ENCODE data around the gene CACFD1. TPM values are rescaled to one million over a fixed set of nuclear protein-coding genes. Genes with fewer than 3 reads are reported as not detected.

The CACFD1 gene
- total and polyA plus RNA-seq, 2 of the 13 experiments (the other 11 are each of a cell fraction or from before 2014, with no cell fraction given) = 13.8 to 14.6 TPM

GRCh38 chr9:133495327-133496293, 35.8 kb downstream of the CACFD1 start:
- Histone ChIP-seq H2AFZ (ENCODE audit: low read length) (no peak overlapping the region), H3K79me2 (ENCODE audit: insufficient read depth, low read length) (no peaks in the 10 kb centered on the region), H3K36me3 (replicated peaks in 1 of 2; ENCODE audit: control insufficient read depth in 1 of 2, insufficient read depth in 2 of 2, low read length in 2 of 2) (no peaks in the 10 kb centered on the region), H4K20me1 (ENCODE audit: insufficient read depth, low read length) (no peaks in the 10 kb centered on the region), H3K27ac (ENCODE audit: extremely low read length, insufficient read depth, low read length) (no peak overlapping the region), H3K4me2 (ENCODE audit: low read depth, low read length) (no peak overlapping the region), H3K9ac (ENCODE audit: insufficient read depth, low read depth, low read length) (no peak overlapping the region), H3K27me3 (ENCODE audit: control insufficient read depth in 1 of 2, insufficient read depth in 2 of 2, low read length in 2 of 2) (peaks cover 15 to 56% of the 10 kb centered on the region in 2 experiments), H3K4me3 (replicated peaks in 1 of 3; ENCODE audit: insufficient read depth in 1 of 3, low read depth in 2 of 3, low read length in 3 of 3) (no peak overlapping the region), H3K4me1 (ENCODE audit: insufficient read depth, low read length) (peaks cover 77% of the 10 kb centered on the region), H3K9me3 (ENCODE audit: low read length) (no peaks in the 10 kb centered on the region)
- ATAC-seq (no peak), FAIRE-seq (peak; percentile 63), DNase-seq (ENCODE audit: low spot score) (no peak)
- 75% methylated on average over 24 of the region's 24 CpGs for WGBS (ENCODE audit: low lambda C conversion rate)
- ChIA-PET POLR2A (interaction anchor here (1.7 kb wide), 1 partner anchor 10 kb away, joined by 6 read pairs; no protein-coding TSS in a partner anchor), CTCF (ENCODE audit: low intra/inter-chr PET ratio, low total read pairs) (no interaction called here)
- intact Hi-C loops (cut with micrococcal nuclease; ENCODE audit: unreplicated experiment) (no loop called here), in situ Hi-C loops (cut with HindIII; ENCODE audit: extremely low pct_ligation_motif_present, low pct_unique_long_range_greater_than_20kb) (no loop called here)
- no TSS peak for BruUV-seq (replicated peaks)
- TF ChIP-seq ARNT (IDR thresholded peaks at IDR 0.05) = 0 out of 2 replicates have a peak, but pooled peaks have one; percentile 4
- TF ChIP-seq, protein P1, sequence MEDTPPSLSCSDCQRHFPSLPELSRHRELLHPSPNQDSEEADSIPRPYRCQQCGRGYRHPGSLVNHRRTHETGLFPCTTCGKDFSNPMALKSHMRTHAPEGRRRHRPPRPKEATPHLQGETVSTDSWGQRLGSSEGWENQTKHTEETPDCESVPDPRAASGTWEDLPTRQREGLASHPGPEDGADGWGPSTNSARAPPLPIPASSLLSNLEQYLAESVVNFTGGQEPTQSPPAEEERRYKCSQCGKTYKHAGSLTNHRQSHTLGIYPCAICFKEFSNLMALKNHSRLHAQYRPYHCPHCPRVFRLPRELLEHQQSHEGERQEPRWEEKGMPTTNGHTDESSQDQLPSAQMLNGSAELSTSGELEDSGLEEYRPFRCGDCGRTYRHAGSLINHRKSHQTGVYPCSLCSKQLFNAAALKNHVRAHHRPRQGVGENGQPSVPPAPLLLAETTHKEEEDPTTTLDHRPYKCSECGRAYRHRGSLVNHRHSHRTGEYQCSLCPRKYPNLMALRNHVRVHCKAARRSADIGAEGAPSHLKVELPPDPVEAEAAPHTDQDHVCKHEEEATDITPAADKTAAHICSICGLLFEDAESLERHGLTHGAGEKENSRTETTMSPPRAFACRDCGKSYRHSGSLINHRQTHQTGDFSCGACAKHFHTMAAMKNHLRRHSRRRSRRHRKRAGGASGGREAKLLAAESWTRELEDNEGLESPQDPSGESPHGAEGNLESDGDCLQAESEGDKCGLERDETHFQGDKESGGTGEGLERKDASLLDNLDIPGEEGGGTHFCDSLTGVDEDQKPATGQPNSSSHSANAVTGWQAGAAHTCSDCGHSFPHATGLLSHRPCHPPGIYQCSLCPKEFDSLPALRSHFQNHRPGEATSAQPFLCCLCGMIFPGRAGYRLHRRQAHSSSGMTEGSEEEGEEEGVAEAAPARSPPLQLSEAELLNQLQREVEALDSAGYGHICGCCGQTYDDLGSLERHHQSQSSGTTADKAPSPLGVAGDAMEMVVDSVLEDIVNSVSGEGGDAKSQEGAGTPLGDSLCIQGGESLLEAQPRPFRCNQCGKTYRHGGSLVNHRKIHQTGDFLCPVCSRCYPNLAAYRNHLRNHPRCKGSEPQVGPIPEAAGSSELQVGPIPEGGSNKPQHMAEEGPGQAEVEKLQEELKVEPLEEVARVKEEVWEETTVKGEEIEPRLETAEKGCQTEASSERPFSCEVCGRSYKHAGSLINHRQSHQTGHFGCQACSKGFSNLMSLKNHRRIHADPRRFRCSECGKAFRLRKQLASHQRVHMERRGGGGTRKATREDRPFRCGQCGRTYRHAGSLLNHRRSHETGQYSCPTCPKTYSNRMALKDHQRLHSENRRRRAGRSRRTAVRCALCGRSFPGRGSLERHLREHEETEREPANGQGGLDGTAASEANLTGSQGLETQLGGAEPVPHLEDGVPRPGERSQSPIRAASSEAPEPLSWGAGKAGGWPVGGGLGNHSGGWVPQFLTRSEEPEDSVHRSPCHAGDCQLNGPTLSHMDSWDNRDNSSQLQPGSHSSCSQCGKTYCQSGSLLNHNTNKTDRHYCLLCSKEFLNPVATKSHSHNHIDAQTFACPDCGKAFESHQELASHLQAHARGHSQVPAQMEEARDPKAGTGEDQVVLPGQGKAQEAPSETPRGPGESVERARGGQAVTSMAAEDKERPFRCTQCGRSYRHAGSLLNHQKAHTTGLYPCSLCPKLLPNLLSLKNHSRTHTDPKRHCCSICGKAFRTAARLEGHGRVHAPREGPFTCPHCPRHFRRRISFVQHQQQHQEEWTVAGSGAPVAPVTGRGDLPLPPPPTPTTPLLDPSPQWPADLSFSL (CRISPR knock-in tag; IDR thresholded peaks at IDR 0.05) = peak; percentile 80
- TF ChIP-seq CREB1 (IDR thresholded peaks at IDR 0.05) = peak; percentile 8; the same call in 1 of the 2 replicates
- TF ChIP-seq CREB1 (CRISPR knock-in tag; IDR thresholded peaks at IDR 0.05) = no peak
- TF ChIP-seq NFIB (CRISPR knock-in tag; IDR thresholded peaks at IDR 0.05; ENCODE audit: borderline replicate concordance) = 0 out of 2 replicates have a peak, but pooled peaks have one; percentile 47
- TF ChIP-seq ZNF207 (IDR thresholded peaks at IDR 0.05; ENCODE audit: borderline replicate concordance) = 0 out of 2 replicates have a peak, but pooled peaks have one; percentile 33
- no peak for TF ChIP-seq MLLT10 (CRISPR knock-in tag; IDR thresholded peaks at IDR 0.05)
- no peak for TF ChIP-seq FOXM1 (CRISPR knock-in tag; IDR thresholded peaks at IDR 0.05)
- no peak for TF ChIP-seq ATF7 (IDR thresholded peaks at IDR 0.05)
- no peak for TF ChIP-seq ATF7 (CRISPR knock-in tag; IDR thresholded peaks at IDR 0.05)
- TF ChIP-seq MNT (IDR thresholded peaks at IDR 0.05) = peak; percentile 24

All from HepG2 (cell line).